GM18505 (cell line): ENCODE measurements around the gene SDHD.
"Not testable (repeated sequence)": the region's sequence is repeated elsewhere in the genome, so short reads cannot be mapped to it uniquely, and the experiment has no call there.

Experiments used
- ATAC-seq: cut with Tn5 transposase; IDR thresholded peaks from one replicate; pipeline ENCODE4 v1.9.1; 2021; ENCODE audit not compliant: unreplicated experiment
- POLR2A ChIP-seq: IDR thresholded peaks from 4 replicates; pipeline ENCODE4 v1.6.1; 2011; ENCODE audit warnings: borderline replicate concordance; ENCODE audit not compliant: insufficient read depth, insufficient read length; ENCODE audit errors: extremely low read depth

The SDHD gene

DNA sequence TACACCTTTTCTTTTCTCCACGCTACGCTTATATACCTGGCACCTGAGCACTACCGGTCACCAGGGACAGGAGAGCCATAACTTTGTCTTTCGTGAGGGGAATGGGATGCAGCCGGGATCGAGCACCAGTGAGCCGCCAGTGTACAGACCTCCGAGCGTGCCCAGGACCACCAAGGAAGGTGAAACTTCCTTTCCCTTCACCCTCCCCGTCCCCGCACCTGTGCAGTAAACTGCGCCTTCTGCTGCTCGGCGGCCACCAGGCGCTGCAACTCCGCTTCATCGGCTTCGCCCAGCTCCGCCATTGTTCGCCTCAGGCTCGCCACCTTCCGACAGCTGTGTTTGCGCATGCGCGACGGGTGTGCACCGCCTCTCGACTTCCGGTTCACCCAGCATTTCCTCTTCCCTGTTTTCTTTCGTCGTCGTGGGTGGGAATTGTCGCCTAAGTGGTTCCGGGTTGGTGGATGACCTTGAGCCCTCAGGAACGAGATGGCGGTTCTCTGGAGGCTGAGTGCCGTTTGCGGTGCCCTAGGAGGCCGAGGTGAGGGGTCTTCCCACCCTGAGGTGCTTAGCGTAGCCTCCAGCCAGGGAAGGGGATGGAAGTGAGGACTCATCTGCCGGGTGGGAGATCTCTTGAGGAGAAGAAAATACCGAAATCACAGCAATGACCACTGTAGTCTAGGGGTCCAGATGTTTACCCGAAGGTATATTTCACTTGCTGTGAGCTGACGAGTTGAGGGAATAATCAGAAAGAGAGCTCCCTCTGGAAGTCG lies at the start of gene SDHD, which contains the start of gene TIMM8B:
TSS of gene SDHD (plus strand) at position 452 of the 770 bp plus-strand sequence. CDS start at position 487, 35 bp downstream.
TSS of gene TIMM8B (minus strand) at position 335 of the 770 bp plus-strand sequence. CDS start at position 302, 33 bp downstream.
- ATAC-seq, result peak; percentile 94
- TF ChIP-seq POLR2A, result peak; percentile 96

DNA sequence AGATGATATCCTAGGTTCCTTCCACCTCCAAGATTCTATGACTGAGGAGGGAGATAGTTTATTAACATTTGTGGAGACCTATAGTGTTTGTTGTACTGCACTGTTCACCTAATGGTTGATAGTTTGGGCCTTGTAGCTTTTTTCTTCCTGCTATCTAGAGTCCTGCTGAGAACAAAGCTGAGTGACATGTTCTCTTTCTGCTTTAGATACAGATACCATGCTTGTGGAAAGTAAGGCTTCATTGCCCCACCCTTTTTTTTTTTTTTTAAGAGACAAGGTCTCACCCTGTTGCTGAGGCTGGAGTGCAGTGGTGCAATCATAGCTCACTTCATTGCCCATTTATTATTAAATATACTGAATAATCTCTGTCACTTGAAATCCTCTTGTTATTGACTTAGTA lies 49.1 kb upstream of the SDHD start:
- no peak for ATAC-seq
- TF ChIP-seq POLR2A, result no peak

DNA sequence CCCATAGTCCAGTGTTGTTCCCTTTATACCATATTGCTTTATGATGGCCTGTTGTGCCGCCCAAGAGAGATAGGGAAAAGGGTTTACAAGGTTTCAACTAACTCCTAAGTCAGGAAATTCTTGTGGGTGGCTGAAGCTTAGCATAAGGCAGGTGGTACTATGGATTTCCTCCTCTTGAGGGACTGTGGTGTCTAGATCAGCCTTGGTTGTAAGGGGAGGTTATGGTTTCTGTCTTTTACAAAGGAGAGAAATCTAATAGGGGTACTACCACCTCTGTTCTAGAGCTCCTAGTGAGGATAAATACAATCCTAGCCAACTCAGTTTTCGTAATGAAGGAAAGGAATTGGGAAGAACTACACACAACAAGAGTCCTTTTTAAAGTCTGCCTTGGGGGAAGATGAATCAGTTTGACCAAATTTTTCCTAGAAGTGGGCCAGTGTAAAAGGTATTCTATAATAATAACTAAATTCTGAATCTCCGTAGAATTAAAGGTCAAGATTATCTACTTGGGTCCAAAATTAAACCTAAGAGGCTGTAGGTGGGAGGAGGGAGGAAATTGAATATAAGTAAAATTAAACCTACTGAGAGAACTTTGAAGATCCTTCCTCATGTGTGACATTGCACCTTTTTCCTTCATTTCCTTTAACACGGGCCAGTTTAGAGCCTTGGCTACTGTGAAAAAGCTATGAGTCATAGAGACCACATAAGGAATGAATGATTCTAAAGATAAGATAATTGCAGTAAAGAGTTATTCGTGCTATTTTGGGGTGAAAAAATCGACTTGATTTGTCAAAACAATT lies 44.3 kb upstream of the SDHD start:
- ATAC-seq, result no peak
- no peak for TF ChIP-seq POLR2A

DNA sequence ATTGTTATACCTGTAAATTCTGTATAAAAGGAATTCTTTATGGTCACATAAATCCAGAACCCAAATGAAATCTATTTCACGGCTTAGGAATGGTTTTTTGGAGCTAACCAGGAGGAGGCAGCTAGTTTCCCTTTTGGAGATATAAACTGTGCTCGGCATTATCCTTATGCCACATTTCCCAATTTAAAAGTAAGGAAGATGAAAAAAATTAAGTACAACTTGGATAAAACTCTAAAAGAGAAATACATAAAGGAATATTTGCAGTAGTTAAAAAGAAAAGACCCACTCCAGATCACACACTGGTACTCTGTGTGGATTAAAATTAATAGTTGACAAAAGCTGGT lies 43.7 kb upstream of the SDHD start:
- TF ChIP-seq POLR2A, result no peak
- no peak for ATAC-seq

DNA sequence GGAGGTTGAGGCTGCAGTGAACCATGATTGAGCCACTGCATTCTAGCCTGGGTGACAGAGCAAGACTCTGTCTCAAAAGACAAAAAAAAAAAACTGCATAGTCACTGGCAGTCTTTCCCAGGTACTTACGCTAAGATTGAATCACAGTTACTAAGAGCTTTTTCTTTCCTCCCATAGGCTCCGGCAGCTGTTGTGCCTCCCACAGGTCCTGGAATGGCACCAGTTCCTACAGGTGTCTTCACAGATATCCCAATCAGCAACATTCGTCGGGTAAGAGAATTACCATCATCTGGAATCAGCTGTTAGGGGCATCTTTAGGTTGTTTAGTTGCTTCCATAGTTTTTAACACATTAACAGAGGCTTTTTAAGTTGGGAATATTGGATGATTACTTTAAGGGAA lies 41.7 kb upstream of the SDHD start:
- TF ChIP-seq POLR2A, result no peak
- no peak for ATAC-seq

DNA sequence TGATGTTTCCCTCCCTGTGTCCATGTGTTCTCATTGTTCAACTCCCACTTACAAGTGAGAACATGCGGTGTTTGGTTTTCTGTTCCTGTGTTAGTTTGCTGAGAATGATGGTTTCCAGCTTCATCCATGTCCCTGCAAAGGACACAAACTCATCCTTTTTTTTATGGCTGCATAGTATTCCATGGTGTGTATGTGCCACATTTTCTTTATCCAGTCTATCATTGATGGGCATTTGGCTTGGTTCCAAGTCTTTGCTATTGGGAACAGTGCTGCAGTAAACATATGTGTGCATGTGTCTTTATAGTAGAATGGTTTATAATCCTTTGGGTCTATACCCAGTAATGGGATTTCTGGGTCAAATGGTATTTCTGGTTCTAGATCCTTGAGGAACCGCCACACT lies 40.0 kb upstream of the SDHD start:
- ATAC-seq, result not testable (repeated sequence)

DNA sequence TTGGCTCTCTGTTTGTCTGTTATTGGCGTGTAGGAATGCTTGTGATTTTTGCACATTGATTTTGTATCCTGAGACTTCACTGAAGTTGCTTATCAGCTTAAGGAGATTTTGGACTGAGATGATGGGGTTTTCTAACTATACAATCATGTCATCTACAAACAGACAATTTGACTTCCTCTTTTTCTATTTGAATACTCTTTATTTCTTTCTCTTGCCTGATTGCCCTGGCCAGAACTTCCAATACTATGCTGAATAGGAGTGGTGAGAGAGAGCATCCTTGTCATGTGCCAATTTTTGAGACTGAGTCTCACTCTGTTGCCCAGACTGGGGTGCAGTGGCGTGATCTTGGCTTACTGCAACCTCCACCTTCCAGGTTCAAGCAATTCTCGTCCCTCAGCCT lies 38.4 kb upstream of the SDHD start:
- ATAC-seq, result not testable (repeated sequence)

DNA sequence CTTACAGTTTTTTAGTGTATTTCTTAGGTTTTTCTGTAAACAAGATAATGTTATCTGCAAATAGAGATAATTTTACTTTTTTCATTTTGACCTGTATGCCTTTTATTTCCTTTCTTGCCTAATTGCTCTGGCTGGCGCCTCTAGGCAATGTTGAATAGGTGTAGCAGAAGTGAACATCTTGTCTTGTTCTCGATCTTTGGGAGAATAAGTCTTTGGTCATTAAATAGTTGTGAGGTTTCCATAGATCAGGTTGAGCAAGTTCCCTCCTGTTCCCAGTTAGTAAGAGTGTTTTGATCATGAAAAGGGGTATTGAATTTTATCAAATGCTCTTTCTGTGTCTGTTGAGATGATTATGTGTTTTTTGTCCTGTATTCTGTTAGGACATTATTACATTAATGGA lies 36.9 kb upstream of the SDHD start:
- TF ChIP-seq POLR2A, result no peak
- ATAC-seq, result no peak

DNA sequence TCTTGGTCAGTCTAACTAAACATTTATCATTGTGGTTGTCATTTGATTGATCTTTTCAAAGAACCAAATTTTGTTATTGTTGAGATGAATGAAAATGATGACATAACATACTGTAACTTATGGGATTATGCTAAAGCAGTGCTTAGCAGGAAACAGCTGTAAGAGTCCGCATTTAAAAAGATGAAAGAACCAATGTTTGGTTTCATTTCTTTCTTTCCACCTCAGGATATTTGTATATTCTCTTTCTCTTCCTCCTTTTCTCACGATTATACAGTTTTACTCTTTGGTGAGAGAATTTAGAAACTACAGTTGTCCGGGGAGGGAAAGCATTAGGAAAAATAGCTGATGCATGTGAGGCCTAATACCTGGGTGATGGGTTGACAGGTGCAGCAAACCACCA lies 36.0 kb upstream of the SDHD start:
- ATAC-seq, result no peak
- no peak for TF ChIP-seq POLR2A

DNA sequence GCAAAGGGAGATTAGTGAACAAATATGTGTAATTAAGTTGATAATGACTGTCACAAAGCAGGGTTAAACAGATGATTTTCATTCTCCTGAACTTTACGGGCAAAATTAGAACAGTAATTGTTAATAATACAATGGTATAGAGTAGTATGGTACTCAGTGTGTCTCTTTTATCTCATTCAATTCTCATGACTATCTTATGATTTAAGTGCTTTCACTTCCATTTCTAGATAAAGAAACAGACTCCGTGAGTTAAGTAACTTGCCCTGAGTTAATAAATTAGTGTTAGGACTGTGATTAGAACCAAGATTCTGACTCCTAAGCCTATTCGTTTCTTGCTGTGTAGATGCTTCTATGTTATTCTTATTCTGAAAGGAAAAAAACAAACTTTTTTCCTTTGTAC lies 34.9 kb upstream of the SDHD start:
- TF ChIP-seq POLR2A, result no peak
- no peak for ATAC-seq

DNA sequence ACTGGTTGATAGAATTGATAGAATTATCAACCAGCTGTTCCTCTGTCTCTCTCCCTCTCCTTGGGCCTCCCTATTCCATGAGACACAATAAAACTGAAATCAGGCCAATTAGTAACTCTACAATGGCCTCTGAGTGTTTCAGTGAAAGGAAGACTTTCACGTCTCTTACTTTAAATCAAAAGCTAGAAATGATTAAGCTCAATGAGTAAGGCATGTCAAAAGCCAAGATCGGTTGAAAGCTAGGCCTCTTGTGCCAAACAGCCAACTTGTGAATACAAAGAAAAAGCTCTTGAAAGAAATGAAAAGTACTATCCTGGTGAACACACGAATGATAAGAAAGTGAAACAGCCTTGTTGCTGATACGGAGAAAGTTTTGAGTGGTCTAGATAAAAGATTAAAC lies 29.5 kb upstream of the SDHD start:
- no peak for ATAC-seq
- TF ChIP-seq POLR2A, result no peak

DNA sequence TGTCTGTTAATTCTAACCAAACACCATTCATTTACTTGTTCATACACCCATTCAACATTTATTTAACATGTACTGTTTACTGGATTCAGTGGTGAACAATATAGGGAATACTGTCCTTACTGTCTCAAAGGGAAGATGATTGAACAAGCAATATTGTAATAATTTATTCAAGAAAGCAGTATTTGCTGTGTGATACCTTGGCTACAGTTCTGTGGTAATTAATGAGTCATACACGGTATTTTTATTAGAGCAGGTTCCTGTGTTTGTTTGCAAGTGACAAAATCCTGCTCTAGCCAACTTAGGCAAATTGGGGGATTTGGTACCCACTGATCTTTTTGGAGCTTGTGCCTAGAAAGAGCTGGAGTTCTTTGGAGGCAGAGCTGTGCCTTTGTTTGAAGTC lies 28.6 kb upstream of the SDHD start:
- no peak for ATAC-seq
- TF ChIP-seq POLR2A, result no peak

DNA sequence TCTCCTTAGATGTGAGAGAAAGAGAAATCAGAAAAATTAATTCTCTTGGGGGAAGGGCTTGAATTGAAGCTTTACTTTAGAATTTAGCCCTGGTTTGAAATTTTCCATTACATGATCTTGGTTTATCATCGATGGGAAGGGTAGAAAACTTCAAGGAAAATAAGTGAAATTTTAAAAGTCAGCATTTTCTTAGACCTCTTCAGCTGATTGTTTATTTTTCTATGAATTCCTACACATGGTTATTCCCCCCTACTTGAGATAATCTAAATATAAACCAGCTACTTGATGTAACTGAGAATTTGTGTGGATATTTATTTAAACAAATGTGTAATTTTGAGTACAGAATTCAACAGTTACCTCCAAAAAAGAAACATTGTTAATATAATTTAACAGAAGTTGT lies 23.8 kb upstream of the SDHD start:
- no peak for TF ChIP-seq POLR2A
- no peak for ATAC-seq
